NCI-H460 (cell line): ENCODE measurements around the gene PRDM13. TPM values are rescaled to one million over a fixed set of nuclear protein-coding genes. Genes with fewer than 3 reads are reported as not detected.
"Not testable (repeated sequence)": the region's sequence is repeated elsewhere in the genome, so short reads cannot be mapped to it uniquely, and the experiment has no call there.

Experiments used
- DNase-seq: peaks from one replicate; pipeline ENCODE4 v3.0.0-alpha.2; 2016; ENCODE audit warnings: low read depth; ENCODE audit errors: extremely low read depth
- small RNA-seq, 2 experiments: library from RNA; depleted of rRNA; stranded (forward); fragments of <200 nt; gene quantifications; one replicate each; pipeline ENCODE3, GENCODE V24; 2014
- total RNA-seq: library from RNA; depleted of rRNA; stranded (reverse); fragments of >200 nt; shearing (Covaris generic); gene quantifications from 2 replicates; pipeline ENCODE4 v1.2.3, GENCODE V29; 2014; rRNA removed

The PRDM13 gene
- total RNA-seq, 1 experiment from 2014 or later: 1.6 TPM

GRCh38 chr6:99618649-99619408 lies 12.2 kb downstream of the PRDM13 start:
- DNase-seq: no peak

DNA sequence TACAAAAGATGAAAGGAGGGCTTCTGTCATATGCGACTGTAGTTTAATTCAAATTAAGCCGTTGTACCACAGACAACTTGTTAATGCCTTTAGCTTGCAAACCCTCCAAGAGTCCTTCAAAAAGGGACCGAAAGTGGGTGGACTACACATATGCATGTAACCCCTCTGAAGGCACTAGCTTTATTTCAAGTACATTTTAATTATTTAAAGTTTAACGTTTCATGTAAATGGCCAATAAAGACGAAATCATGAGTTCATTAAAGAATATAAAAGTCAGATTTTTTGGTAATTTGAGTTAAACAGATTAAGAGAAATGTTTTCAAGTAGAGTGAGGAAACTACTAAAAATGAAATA lies 12.8 kb downstream of the PRDM13 start:
- no peak for DNase-seq

GRCh38 chr6:99622044-99622443 lies 15.4 kb downstream of the PRDM13 start:
- DNase-seq: not testable (repeated sequence)

DNA sequence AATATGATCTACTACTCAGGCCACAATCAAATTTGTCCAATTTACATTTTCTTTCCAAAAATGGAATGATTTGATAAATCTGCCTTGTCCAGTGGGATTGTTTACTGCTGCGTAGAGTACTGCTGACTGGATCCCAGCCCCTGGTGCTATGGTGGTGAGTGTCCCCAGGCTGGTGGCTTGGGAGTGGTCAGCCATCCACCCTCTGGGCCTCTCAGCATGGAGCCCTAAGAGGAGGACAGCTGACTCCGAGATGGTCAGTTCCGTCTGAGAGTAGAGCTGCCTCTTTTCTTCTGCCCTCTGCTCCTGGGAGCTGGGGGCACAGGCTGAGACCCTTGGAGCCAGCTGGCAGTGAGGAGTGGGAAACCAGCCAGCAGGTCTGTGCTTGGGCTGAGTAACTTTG lies 22.7 kb downstream of the PRDM13 start:
- no peak for DNase-seq

GRCh38 chr6:99637629-99638028 lies 31.0 kb downstream of the PRDM13 start:
- DNase-seq: no peak

GRCh38 chr6:99638358-99638757 lies 31.7 kb downstream of the PRDM13 start:
- not testable (repeated sequence) for DNase-seq

DNA sequence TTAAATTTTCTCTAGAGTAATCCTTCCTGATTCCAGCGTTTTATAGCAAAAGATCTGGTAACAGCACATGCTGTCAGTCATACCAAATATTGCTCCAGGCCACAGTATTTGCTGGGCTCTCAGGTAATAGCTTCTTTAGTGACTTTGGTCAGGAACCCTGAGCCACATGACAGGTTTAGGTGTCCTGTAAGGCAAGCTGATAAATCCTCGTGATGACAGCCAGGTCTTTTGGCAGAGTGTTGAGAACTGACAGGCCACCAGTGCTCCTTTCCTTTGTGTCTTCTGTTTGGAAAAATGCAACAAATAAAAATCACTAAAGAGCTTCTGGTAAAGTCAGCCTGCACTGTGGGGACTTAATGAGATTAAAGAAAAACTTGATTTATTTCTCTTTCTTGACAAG lies 34.6 kb downstream of the PRDM13 start:
- DNase-seq: no peak

DNA sequence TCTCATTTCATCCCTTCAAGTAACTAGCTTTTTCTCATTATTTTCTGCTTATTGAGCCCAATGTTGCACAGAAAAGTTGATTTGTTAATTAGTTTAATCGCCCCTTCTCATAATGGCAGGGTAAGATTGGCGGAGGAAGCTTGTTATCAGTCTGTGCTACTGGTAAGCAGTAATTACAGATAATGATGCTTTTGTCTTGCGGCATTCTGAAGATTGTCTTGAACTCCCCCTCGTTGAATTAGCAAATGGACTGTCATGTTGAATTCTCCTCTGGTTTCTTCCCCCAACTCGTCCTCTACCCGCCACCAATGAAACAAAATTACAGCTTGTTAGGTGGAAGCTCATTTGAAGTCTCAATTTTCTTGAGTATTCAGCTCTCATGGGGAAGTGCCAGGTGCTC lies 39.4 kb downstream of the PRDM13 start:
- DNase-seq: no peak

DNA sequence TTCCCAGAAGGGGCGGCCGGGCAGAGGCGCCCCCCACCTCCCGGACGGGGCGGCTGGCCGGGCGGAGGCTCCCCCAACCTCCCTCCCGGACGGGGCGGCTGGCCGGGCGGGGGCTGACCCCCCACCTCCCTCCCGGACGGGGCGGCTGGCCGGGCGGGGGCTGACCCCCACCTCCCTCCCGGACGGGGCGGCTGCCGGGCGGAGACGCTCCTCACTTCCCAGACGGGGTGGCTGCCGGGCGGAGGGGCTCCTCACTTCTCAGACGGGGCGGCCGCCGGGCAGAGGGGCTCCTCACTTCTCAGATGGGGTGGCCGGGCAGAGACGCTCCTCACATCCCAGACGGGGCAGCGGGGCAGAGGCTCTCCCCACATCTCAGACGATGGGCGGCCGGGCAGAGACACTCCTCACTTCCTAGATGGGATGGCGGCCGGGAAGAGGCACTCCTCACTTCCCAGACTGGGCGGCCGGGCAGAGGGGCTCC lies 43.5 kb downstream of the PRDM13 start:
- DNase-seq: not testable (repeated sequence)

GRCh38 chr6:99660206-99660605 lies 53.6 kb downstream of the PRDM13 start:
- DNase-seq: no peak

GRCh38 chr6:99661870-99662269 lies 55.2 kb downstream of the PRDM13 start:
- DNase-seq: no peak

- no peak for DNase-seq
These were observed 56.0 kb downstream of the PRDM13 start for GRCh38 chr6:99662616-99663015.

Small RNAs within 50 kb of the gene (small RNA-seq; reads per million reads assigned to genes)
- gene RF00019: 0 reads per million in 2 experiments

Other genes with a start within 250 kb of the PRDM13 start
- gene COQ3, start 212.6 kb upstream of the PRDM13 start, total RNA-seq: 7.8 and 9.2 TPM in 2 replicates
- 57.4 and 86.5 TPM in 2 replicates for gene PNISR, start 181.5 kb upstream of the PRDM13 start, total RNA-seq
- gene USP45, start 91.4 kb upstream of the PRDM13 start, total RNA-seq: 15.5 and 17.4 TPM in 2 replicates
- 53.3 and 65.5 TPM in 2 replicates for gene CCNC, start 38.2 kb upstream of the PRDM13 start, total RNA-seq